Left ventricle myocardium superior (tissue), 1 donor: Measurements from ENCODE around the gene CEP72. TPM values are rescaled to one million over a fixed set of nuclear protein-coding genes. Genes with fewer than 3 reads are reported as not detected.
"Not testable (repeated sequence)": the region's sequence is repeated elsewhere in the genome, so short reads cannot be mapped to it uniquely, and the experiment has no call there.

ENCODE experiments used
- ATAC-seq: fragments of 200-7000 bp; cut with Tn5 transposase; one replicate; pipeline ENCODE4 v1.9.1; 2020; ENCODE audit warnings: mild to moderate bottlenecking, moderate library complexity
- DNase-seq: peaks from one replicate; pipeline ENCODE4 v3.0.0-alpha.2; 2020
- intact Hi-C: fragments of 100-400 bp; cut with micrococcal nuclease; formaldehyde crosslinking; loops from one replicate; pipeline ENCODE4 v1.11.0; 2022
- total RNA-seq: library from RNA; stranded (reverse); fragmentation: NEBNext Ultra II Directional; extraction: Animal tissue kit (Norgen Biotek cat#: 25700); gene quantifications from one replicate; pipeline ENCODE4 v1.2.1, GENCODE V29; 2021
- donor health status: DM: no; HTN: yes; CAD: no; lungs with severe emphysema.

Gene CEP72
- total RNA-seq, 1 donor from 2014 or later: 1.6 TPM

DNA sequence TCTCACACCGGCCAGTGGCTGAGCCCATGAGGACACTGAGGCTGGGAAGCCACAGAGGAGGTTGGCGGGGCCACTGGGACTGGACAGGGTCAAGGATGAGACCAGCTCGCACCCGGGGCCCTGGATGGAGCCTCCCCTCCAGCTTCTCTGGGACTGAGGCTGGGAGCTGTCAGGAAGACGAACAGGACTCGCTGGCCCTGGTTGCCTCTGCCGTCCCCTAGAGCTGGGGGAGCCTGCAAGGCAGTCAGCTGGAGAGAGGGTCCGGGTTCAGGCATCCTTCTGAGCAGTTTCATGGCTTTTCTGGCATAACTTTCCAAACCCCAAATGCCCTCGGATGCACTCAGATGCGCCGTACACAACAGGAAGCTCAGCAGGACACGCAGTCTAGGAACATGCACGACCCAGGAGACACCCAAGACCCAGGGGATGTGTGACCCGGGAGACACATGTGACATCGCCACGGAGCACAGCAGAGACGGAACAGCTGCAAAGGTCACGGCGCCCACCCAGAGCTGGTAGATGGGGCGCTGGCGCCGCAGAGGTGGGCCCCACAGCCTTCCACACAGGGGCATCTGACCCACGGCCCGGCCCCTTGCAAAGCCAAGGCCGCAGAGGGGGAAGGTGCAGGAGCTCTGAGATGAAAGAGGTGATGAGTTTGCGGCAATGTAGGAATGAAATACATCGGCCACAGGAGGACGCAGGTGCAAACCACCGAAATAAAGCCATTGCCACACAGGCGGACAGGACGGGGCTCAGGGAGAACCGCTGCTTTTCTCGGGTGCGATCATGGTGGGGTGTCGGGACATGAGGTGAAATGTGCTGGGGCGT lies 63.9 kb downstream of the CEP72 start:
- intact Hi-C loops: no loop called here
- no peak for ATAC-seq
- no peak for DNase-seq

DNA sequence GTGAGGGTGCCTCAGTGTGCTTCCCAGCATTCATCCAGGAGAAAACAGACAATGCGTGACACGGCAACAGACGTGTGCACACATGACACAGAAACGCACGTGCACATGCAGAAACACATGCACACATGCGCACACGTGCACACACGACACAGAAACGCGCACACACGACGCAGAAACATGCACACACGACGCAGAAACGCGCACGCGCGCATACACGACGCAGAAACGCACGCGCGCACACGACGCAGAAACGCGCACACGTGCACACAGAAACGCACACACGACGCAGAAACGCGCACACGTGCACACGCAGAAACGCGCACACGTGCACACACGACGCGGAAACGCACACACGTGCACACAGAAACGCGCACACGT lies 64.5 kb downstream of the CEP72 start:
- no peak for DNase-seq
- ATAC-seq: no peak
- intact Hi-C loops: no loop called here

DNA sequence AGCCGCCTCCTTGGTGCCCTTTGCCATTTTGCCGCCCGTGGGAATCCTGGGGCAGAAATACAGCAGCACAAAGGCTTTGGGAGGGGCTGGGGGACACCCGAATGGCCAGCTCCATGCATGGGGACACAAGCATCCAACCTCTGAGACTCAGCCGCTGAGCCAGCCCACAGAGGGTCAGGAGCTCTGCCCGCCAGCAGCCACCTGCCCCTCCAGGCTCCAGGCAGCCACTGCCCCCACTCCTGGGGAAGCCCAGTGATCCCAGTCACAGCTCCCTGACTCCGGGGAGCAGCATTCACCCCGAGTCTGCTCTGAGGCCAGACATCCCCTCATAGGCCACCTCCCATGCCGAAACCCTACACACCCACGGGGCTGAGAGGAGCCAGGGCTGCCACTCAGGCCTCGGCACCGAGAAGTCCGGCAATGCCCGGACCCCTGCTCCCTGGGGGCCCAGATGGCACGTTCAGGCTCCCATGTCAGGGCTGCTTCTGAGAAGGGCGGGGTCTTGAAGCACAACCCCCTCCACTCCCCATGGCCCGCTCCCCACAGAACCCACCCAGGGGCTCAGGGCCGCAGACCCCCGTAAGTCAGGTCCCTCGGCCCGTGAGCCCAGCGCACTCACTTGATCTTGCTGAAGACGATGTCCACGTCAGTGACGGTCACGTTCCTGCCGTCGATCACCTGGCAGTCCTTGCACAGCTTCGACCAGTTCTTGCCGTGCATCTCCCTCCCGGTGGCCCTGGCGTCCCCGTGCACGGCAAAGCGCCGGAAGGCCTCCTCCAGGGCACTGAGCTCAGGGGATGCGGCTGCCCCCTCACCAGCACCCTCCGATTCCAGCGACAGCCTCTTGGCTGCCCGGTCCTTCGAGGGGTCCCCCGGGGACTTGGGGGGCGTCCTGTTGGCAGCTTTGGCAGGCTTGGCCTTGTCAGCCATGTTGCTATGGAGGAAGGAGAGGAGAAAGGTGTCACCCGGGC lies 65.3 kb downstream of the CEP72 start:
- ATAC-seq: no peak

DNA sequence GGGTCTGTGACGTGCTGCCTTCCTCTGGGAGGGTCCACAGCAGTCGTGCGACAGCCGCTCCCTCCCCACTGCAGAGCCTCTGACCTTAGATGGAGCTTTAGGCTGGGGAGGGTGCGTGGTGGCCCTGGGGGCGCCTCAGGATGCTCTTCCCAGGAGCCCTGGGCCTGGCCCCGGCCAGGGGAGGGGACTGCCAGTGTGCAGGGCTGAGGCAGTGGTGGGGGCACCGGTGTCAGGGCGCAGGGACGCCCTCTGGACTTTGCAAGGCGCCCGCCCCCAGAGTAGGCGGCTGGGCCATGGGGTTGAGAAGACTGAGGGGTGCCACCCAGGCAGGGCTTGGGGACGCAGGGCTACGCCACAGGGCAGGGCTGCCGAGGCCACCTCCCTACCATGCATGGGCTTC lies 66.4 kb downstream of the CEP72 start:
- ATAC-seq, DNase-seq, intact Hi-C loops: not testable (repeated sequence)

More for the DNA sequence above, 65.3 kb downstream of the CEP72 start:
- intact Hi-C loops: no loop called here
- DNase-seq: no peak

DNA sequence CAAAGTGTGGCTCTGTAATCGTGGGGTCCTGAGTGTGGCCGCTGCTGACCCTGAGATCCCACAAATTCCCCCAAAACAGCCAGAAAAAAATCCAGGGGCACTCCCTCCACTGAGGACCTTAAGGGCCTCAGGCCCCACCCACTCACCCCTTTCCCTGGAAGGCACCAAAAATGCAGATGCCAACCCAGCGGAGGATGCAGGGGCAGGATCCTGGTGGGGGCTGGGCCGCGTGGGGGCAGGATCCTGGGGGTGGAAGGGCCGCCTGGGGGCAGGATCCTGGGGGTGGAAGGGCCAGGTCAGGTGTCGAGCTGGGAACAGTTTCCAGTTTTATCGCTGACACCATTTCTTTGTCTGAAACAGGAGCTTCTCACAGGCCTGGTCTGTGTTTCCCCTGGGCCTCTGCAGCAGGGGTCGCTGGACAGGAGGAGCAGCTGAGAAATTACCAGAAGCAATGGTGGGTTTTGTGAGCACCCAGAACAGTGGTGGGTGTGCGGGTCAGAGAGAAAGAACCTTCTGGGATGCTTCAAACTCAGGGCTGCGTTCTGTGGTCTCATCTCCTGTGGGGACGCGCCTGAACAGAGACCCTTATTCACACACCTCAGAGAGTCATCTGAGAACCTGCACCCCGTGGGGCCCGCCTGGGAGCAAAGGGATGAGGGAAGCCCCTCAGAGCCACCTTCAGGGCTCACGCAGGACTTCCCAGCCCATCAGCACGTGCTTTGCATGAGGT lies 67.2 kb downstream of the CEP72 start:
- intact Hi-C loops, ATAC-seq, DNase-seq: not testable (repeated sequence)

DNA sequence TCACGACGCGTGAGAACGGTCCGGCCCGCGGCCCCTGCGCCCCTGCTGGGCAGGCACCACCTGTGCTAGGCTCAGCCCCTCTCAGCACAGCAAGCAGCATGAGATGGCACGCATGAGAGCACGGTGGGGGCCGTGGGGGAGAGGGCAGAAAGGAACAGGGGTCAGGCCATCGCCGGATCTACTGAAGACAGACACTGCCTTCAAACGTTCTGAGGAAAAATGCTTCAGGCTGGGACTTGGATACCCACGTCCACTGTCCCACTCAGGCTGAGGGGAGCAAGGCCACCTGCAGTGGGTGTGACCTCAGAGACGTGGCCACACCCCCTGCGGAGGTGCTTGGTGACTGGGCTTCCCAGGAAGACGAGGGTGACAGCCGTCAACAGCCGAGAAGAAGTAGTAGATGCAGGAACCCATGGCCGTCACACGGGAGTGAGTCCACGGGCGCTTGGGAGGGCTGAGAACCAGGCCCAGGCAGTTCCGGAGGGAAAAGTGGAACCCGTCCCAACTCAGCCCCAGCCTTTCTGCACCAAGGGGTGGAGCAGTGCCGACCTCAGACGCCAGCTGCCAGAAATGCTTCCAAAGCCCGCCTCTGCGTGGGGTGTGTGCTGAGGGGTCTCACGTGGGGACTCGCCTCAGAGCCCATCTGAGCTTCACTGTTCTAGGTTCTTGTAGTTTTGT lies 68.1 kb downstream of the CEP72 start:
- DNase-seq, ATAC-seq, intact Hi-C loops: not testable (repeated sequence)

DNA sequence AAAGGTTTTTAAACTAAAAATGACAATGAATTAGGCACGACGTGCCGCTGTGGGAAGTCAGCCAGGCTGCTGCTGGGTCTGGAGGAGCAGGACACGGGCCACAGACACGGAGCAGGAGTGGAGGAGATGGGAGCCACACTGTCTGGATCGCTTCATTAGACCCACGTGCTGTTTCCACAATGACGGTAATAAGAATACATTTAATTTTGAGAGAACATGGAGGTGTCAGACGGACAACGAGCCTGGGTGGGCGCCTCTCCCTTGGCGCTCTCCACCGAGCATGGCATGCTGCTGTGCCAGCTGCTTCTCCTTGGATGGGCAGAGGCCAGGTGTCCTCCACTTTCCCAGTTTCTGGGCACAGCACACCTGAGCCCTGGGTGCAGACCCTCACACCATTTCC lies 68.7 kb downstream of the CEP72 start:
- intact Hi-C loops, ATAC-seq, DNase-seq: not testable (repeated sequence)

DNA sequence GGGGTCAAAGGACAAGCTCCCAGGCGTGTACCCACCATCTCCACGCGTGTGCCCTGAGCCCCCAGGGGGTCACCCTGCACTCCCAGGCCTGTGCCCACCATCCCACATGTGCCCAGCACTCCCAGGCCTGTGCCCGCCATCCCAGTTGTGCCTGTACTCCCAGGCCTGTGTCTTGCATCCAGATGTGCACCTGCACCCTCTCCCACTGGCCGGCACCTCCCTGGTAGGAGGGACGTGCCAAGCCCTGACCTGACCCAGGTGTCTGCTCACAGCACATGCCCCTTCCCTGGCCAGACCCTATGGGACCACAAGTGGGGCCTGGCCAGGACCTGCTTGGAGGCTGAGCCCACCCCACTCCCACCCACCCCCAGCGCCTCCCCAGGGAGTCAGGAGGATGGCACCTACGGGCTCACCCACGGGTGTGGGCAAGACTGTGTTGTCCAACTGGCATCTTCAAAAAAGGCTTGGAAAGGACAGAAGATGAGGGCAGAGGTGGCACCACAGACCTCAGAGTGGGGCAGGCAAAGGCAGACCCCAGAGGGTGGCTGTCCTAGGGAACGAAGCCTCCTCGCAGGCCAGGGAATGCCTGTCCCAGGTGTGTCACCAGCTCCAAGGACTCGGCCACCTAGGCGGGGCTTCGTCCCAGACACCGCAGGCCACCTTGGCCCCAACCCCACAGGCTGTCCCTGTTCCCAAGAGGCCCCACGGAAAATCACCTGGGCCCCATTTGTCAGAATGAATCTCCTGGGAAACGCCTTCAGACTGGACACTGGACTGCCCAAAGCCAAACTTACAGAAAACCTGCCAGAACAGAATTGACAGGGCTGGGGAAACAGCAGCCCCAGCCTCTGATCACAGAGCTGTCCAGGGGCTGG lies 69.4 kb downstream of the CEP72 start:
- ATAC-seq, intact Hi-C loops, DNase-seq: not testable (repeated sequence)

DNA sequence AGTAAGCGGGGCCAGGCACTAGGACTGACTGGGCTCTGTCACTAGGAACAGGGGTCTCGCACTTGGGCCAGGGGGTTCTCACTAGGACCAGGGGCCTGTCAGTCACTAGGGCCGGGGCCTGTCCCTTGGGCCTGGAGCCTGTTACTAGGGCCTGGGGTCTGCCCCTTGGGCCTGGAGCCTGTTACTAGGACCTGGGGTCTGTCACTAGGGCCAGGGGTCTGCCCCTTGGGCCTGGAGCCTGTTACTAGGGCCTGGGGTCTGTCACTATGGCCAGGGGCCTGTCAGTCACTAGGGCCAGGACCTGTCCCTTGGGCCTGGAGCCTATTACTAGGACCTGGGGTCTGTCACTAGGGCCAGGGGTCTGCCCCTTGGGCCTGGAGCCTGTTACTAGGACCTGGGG lies 70.1 kb downstream of the CEP72 start:
- intact Hi-C loops, ATAC-seq, DNase-seq: not testable (repeated sequence)

DNA sequence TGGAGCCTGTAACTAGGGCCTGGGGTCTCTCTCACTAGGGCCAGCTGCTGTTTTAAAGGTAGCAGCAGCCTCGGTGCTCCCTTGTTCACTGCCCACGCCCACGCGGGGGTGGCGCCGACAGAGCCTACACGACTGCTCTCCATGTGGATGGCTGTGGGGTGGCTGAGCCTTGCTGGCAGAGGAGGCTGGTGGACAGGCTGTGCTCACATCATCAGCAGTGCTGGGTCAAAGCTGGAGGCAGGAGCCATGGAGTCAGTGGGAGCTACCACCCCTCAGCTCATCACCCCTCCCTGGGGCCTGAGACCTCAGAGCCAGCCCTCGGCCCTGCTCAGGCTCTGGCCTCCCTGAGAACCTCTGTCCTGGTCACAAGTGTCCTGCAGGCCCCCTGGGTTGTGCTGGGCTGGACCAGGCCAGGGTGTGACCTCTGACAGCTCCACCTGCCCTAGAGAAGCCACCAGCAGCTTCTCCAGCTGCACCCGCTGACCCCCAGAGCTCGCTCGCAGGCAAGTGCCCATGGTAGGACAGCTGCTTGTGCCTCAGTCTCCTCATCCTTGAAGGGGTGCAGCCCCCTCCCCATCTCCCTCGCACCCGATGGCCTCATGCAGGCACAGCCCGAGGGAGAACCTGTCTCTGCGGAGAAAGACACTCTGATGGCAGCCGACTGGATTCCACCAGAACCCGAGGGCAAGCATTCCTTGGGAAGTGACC lies 70.7 kb downstream of the CEP72 start:
- DNase-seq, intact Hi-C loops, ATAC-seq: not testable (repeated sequence)

DNA sequence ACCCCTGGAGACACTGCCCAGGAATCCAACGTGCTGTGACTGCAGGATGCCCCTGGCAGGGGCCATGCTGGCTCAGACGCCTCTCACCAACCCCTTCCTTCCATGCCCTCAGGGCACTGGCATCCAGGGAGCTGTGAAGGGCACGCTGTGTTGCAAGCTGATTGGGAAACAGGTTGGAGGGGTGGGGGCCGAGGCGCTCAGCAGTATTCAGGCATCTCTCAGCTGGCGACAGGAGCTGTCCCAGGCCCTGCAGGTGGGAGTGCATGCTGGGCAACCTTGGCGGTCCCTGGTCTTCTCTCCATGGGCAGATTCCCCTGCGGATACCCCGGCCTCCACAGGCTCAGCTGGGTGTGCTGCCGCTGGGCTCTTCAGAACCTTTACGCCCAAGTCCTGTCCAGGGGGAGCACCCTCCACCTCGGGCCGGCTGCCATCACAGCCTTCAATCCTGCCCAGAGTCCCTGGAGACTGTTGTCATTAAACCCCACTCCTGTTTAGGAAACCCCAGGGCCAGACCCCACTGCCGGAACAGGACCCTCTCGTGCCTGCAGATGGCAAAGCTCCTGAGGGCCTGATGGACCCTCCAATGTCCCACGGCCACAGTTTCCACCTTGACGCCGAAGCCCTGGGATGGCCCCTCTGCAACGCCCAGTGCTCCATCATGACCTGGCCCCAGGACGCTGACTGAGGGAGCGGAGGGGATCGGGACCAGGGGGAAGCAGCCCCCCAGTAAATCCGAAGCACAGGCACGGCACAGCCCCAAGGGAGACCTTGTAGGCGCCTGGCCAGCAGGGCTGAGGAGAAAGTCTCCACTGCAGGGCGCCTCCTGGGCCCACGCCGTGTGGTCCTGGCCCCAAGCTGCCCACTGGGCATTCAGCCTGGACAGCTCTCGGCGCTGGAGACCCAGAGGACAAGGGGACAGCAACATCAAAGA lies 71.7 kb downstream of the CEP72 start:
- intact Hi-C loops: no loop called here
- DNase-seq (peak; percentile 33), ATAC-seq (peak; percentile 33)

DNA sequence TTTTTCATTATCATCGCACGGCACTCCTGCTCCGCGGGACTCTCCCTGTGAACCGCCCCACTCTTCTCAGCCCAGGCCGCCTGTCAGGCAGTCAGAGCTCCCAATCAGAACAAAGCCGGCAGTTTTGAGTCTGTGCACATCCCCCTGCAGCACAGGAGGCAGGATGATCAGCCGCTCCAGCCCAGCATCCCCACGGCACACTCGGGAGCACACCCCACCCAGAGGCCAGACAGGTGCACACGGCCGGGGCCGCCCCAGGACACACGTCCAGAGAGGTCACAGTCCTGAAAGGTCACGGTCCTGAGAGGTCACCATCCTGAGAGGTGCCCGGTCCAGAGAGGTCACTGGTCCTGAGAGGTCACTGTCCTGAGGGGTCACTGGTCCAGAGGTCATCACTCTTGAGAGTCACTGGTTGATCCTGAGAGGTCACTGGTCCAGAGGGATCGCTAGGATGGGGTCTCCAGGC lies 72.6 kb downstream of the CEP72 start:
- intact Hi-C loops: no loop called here
- no peak for ATAC-seq
- DNase-seq: no peak

DNA sequence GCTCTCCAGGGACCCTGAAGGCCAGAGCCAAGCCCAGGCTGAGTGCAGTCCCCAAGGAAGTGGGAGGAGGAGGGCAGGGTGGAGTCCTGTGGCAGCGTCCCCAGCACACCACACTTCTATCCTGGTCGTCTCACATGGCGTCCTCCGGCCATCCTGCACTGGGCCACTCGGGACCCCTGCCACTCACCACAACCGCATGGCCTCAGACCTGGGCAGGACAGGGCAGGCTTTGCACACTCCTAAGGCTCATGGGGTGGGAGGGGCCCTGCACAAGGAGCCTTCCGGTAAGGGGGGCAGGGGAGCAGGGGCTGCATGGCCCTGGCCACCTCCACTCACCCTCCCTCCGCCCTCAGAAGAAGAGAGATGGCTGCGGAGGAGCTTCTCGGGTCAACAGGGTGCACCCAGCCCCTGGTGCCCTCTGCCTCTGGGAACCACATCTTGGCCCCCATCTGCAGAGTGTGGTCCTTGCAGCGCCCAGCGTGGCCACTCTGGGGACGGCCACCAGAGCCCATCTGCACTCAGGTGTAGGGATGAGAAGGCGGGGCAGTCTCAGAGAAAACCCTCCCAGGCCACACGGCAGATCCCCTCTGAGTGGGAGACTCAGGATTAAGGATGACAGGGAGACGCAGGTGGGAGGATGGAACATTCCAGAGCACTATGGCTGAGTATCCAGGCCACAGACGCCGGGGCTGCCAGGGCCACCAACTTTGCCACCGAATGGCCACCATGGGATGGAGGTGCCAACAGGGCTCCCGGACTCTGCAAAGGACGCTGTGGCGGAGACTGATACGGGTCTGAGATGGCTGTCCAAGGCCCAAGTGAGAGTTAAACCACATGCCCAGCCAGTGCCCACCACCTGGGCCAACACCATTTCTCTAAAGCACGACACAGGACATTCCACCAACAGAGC lies 73.4 kb downstream of the CEP72 start:
- ATAC-seq: no peak
- no peak for DNase-seq
- intact Hi-C loops: no loop called here

DNA sequence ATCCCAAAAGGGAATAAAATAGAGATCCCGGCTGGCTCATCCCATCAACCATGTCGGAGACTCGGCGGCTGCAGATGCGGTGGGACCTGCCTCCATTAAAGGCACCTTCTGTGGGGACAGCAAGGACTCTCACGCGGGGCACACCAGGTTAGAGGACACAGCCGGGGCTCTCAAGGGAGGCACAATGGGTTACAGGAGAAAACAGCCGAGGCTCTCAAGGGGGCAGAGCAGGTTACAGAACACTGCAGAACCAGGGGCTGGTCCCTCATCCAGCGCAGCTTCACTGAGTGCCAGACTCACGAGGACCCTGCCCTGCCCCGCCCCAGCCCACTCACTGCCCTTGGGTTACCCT lies 74.0 kb downstream of the CEP72 start:
- ATAC-seq, DNase-seq, intact Hi-C loops: not testable (repeated sequence)

DNA sequence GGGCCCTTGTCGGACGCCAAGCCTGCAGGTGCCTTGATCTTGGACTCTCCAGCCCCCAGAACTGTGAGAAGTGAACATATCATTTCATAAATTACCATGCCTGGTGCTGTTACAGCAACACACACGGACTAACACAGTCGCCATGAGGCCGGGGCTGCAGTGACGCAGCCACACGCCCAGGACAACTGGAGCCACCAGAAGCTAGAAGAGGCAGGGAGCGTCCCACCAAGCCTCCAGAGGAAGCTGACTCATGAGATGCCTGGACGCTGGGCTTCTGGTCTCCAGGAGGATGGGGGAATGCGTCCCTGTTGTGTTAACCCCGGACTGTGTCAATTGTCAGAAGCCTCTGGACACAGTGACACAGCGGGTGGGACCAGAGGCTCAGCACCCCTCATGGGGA lies 74.8 kb downstream of the CEP72 start:
- ATAC-seq, intact Hi-C loops, DNase-seq: not testable (repeated sequence)
